GM23338 (cell line): ENCODE measurements around the gene OTOS. TPM values are rescaled to one million over a fixed set of nuclear protein-coding genes. Genes with fewer than 3 reads are reported as not detected.

ENCODE experiments used
- ATAC-seq: fragments of 200-7000 bp; cut with Tn5 transposase; 3 replicates; pipeline ENCODE4 v1.9.1; 2020
- DNase-seq: peaks from one replicate; pipeline ENCODE4 v3.0.0-alpha.2; 2015; ENCODE audit warnings: low spot score
- H2AFZ ChIP-seq: fragments of 200-600 bp; sonication (generic); 2 replicates; pipeline ENCODE4 v1.8.0; 2016; ENCODE audit warnings: antibody characterized with exemption, mild to moderate bottlenecking, moderate library complexity
- H3F3A ChIP-seq: fragments of 200-600 bp; sonication (generic); replicated peaks from 2 replicates; pipeline ENCODE4 v1.8.0; 2017; ENCODE audit warnings: antibody characterized with exemption, mixed run types, low read depth
- H3K27ac ChIP-seq: fragments of 200-600 bp; sonication (generic); 2 replicates; pipeline ENCODE4 v1.6.1; 2016; ENCODE audit warnings: low read depth
- H3K27me3 ChIP-seq: fragments of 200-600 bp; sonication (generic); 2 replicates; pipeline ENCODE4 v1.8.0; 2016; ENCODE audit warnings: mild to moderate bottlenecking, mixed run types, moderate library complexity; ENCODE audit not compliant: insufficient read depth
- H3K36me3 ChIP-seq: fragments of 200-600 bp; sonication (generic); 2 replicates; pipeline ENCODE4 v1.8.0; 2016; ENCODE audit warnings: mild to moderate bottlenecking; ENCODE audit not compliant: insufficient read depth
- H3K4me1 ChIP-seq: fragments of 200-600 bp; sonication (generic); 2 replicates; pipeline ENCODE4 v1.8.0; 2016; ENCODE audit warnings: mild to moderate bottlenecking, moderate library complexity; ENCODE audit not compliant: insufficient read depth
- H3K4me2 ChIP-seq: fragments of 200-600 bp; sonication (generic); 2 replicates; pipeline ENCODE4 v1.7.1; 2017; ENCODE audit warnings: mixed run types
- H3K4me3 ChIP-seq: fragments of 200-600 bp; sonication (generic); 2 replicates; pipeline ENCODE4 v1.6.1; 2016; ENCODE audit warnings: mixed run types
- H3K79me2 ChIP-seq: fragments of 200-600 bp; sonication (generic); replicated peaks from 2 replicates; pipeline ENCODE4 v1.8.0; 2017; ENCODE audit warnings: mild to moderate bottlenecking; ENCODE audit not compliant: insufficient read depth
- H3K9me2 ChIP-seq: fragments of 200-600 bp; sonication (generic); 2 replicates; pipeline ENCODE4 v1.8.0; 2017; ENCODE audit not compliant: insufficient read depth
- H4K20me1 ChIP-seq: fragments of 200-600 bp; sonication (generic); replicated peaks from 2 replicates; pipeline ENCODE4 v1.8.0; 2017; ENCODE audit warnings: mild to moderate bottlenecking; ENCODE audit not compliant: insufficient read depth
- H3K27ac Mint-ChIP-seq: 2 replicates; pipeline ENCODE4 v1.8.0; 2020; ENCODE audit warnings: inconsistent platforms, mild to moderate bottlenecking, moderate library complexity, mixed read lengths
- H3K27me3 Mint-ChIP-seq: 3 replicates; pipeline ENCODE4 v1.8.0; 2022; ENCODE audit warnings: low read depth, mild to moderate bottlenecking, moderate library complexity, mixed read lengths, inconsistent platforms; ENCODE audit not compliant: insufficient read depth, poor library complexity
- H3K36me3 Mint-ChIP-seq: 3 replicates; pipeline ENCODE4 v1.8.0; 2021; ENCODE audit warnings: low read depth, mild to moderate bottlenecking, inconsistent platforms, moderate library complexity, mixed read lengths
- H3K4me1 Mint-ChIP-seq: 3 replicates; pipeline ENCODE4 v1.8.0; 2020; ENCODE audit warnings: mild to moderate bottlenecking, inconsistent platforms, mixed read lengths
- H3K4me3 Mint-ChIP-seq: 3 replicates; pipeline ENCODE4 v1.8.0; 2021; ENCODE audit warnings: moderate library complexity, mild to moderate bottlenecking, inconsistent platforms, mixed read lengths
- H3K9me3 Mint-ChIP-seq: 3 replicates; pipeline ENCODE4 v1.8.0; 2020; ENCODE audit warnings: moderate library complexity, mild to moderate bottlenecking, inconsistent platforms, mixed read lengths
- CREB1 ChIP-seq: fragments of 250-450 bp; sonication (Bioruptor Pico); IDR thresholded peaks from 2 replicates; pipeline ENCODE4 v1.5.0; 2020; ENCODE audit warnings: low read depth, mild to moderate bottlenecking, moderate library complexity
- EZH2 ChIP-seq: fragments of 200-600 bp; sonication (generic); IDR thresholded peaks from one replicate; pipeline ENCODE4 v1.8.0; 2017; ENCODE audit warnings: antibody characterized with exemption, mild to moderate bottlenecking, low read depth; ENCODE audit not compliant: unreplicated experiment
- EZH2phosphoT487 ChIP-seq: fragments of 200-600 bp; sonication (generic); IDR thresholded peaks from one replicate; pipeline ENCODE4 v1.8.1; 2018; ENCODE audit warnings: antibody characterized with exemption; ENCODE audit not compliant: unreplicated experiment
- JUNB ChIP-seq: IDR thresholded peaks from one replicate; pipeline ENCODE4 v1.6.1; 2016; ENCODE audit warnings: antibody characterized with exemption; ENCODE audit not compliant: unreplicated experiment
- NANOG ChIP-seq: IDR thresholded peaks from 2 replicates; pipeline ENCODE4 v1.6.1; 2016; ENCODE audit warnings: antibody characterized with exemption, borderline replicate concordance
- ZNF462 ChIP-seq: fragments of 250-450 bp; sonication (Bioruptor Pico); IDR thresholded peaks from 2 replicates; pipeline ENCODE4 v1.5.0; 2020; ENCODE audit warnings: mild to moderate bottlenecking, moderate library complexity
- polyA plus RNA-seq: library from polyadenylated mRNA; unstranded; fragments of >200 nt; fragmentation: Nextera tagmentation; extraction: Ambion mirVana; gene quantifications from 2 replicates; pipeline ENCODE4 v1.2.1, GENCODE V29; 2016
- total RNA-seq: library from RNA; depleted of rRNA; stranded (reverse); fragments of >200 nt; shearing (Covaris generic); gene quantifications from 2 replicates; pipeline ENCODE4 v1.2.3, GENCODE V29; 2014
- TF ChIP-seq, protein P1 (sequence below), 2 experiments: fragments of 200-600 bp in 1 of 2; sonication (generic) in 1 of 2; conservative IDR thresholded peaks; 2 replicates each; pipeline versions ENCODE4 v1.5.1 to v1.6.1; 2016 to 2017; ENCODE audit warnings: antibody characterized with exemption in 2 of 2, low read depth in 2 of 2, mild to moderate bottlenecking in 2 of 2, moderate library complexity in 1 of 2

The OTOS gene
- total and polyA plus RNA-seq, 2 experiments from 2014 or later, result 0.40 TPM; not detected in 1

DNA sequence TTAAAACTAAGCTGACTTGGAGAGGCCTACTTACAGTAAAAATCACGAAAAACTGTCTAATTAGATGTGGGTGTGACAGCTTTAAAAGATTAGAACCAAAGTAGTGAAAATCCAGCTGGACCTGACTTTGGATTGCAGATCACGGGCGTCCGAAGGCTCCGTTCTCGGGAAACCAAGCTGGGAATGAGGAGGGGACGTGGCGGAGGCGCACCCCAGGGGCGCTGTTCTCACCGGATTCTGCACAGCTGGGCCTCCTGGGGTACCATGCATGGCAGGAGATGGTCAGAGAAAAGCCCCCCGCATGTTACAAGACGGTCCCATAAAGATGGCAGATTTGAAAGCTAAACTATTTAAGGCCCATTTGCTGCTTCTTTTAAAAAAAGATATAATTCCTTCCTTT is 5.0 kb upstream of the OTOS start:
- TF ChIP-seq CREB1 (CRISPR knock-in tag) (no peak), EZH2 (no peak), ZNF462 (CRISPR knock-in tag) (no peak), NANOG (no peak), EZH2phosphoT487 (no peak), JUNB (no peak)
- TF ChIP-seq, protein P1, sequence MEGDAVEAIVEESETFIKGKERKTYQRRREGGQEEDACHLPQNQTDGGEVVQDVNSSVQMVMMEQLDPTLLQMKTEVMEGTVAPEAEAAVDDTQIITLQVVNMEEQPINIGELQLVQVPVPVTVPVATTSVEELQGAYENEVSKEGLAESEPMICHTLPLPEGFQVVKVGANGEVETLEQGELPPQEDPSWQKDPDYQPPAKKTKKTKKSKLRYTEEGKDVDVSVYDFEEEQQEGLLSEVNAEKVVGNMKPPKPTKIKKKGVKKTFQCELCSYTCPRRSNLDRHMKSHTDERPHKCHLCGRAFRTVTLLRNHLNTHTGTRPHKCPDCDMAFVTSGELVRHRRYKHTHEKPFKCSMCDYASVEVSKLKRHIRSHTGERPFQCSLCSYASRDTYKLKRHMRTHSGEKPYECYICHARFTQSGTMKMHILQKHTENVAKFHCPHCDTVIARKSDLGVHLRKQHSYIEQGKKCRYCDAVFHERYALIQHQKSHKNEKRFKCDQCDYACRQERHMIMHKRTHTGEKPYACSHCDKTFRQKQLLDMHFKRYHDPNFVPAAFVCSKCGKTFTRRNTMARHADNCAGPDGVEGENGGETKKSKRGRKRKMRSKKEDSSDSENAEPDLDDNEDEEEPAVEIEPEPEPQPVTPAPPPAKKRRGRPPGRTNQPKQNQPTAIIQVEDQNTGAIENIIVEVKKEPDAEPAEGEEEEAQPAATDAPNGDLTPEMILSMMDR (conservative IDR thresholded peaks at IDR 0.05; ENCODE audit: low read depth in 2 of 2), result no peak
- no peak overlapping the region for H3K27ac Mint-ChIP-seq
- no peaks in the 10 kb centered on the region for H3K36me3 Mint-ChIP-seq
- ATAC-seq (no peak), DNase-seq (no peak)
- Histone ChIP-seq H3K4me2 (no peak overlapping the region), H3F3A (no peaks in the 10 kb centered on the region), H3K27ac (no peak overlapping the region), H2AFZ (no peak overlapping the region), H3K4me1 (peaks cover 3% of the 10 kb centered on the region), H3K27me3 (no peaks in the 10 kb centered on the region), H4K20me1 (no peaks in the 10 kb centered on the region), H3K4me3 (no peak overlapping the region), H3K36me3 (no peaks in the 10 kb centered on the region), H3K79me2 (no peaks in the 10 kb centered on the region), H3K9me2 (no peaks in the 10 kb centered on the region)
- peaks cover 2% of the 10 kb centered on the region for H3K27me3 Mint-ChIP-seq
- H3K4me1 Mint-ChIP-seq, result peaks cover 4% of the 10 kb centered on the region
- no peak overlapping the region for H3K4me3 Mint-ChIP-seq
- peaks cover 3% of the 10 kb centered on the region; the same call in 1 of the 3 replicates for H3K9me3 Mint-ChIP-seq
